WERI-Rb-1 (cell line): ENCODE measurements around the gene LYG2.
"Not testable (repeated sequence)": the region's sequence is repeated elsewhere in the genome, so short reads cannot be mapped to it uniquely, and the experiment has no call there.

Source experiments
- DNase-seq: peaks from one replicate; pipeline ENCODE4 v3.0.0-alpha.2; 2020
- H3K27ac ChIP-seq: fragments of 250-450 bp; sonication (Bioruptor Pico); 2 replicates; pipeline ENCODE4 v1.5.1; 2020; ENCODE audit warnings: mild to moderate bottlenecking, moderate library complexity
- H3K27me3 ChIP-seq: fragments of 250-450 bp; sonication (Bioruptor Pico); 2 replicates; pipeline ENCODE4 v1.5.1; 2021; ENCODE audit warnings: mild to moderate bottlenecking, low read depth, moderate library complexity; ENCODE audit not compliant: insufficient read depth, severe bottlenecking
- H3K36me3 ChIP-seq: fragments of 250-450 bp; sonication (Bioruptor Pico); 2 replicates; pipeline ENCODE4 v1.5.1; 2020; ENCODE audit warnings: mild to moderate bottlenecking, moderate library complexity
- H3K4me3 ChIP-seq: 2 replicates; pipeline ENCODE4 v1.5.1; 2011; ENCODE audit warnings: low read depth, mild to moderate bottlenecking, control low read depth, low read length
- H3K9me3 ChIP-seq: fragments of 250-450 bp; sonication (Bioruptor Pico); 2 replicates; pipeline ENCODE4 v1.5.1; 2021; ENCODE audit warnings: mild to moderate bottlenecking, moderate library complexity; ENCODE audit not compliant: severe bottlenecking
- TF ChIP-seq, protein P1 (sequence below): IDR thresholded peaks from 2 replicates; pipeline ENCODE4 v1.5.1; 2011; ENCODE audit warnings: low read depth, mild to moderate bottlenecking, control low read depth, inconsistent platforms, low read length

LYG2 gene

GRCh38 chr2:99198103-99198841, 57.2 kb downstream of the LYG2 start:
- H3K27me3 ChIP-seq, result no peaks in the 10 kb centered on the region
- TF ChIP-seq, protein P1, sequence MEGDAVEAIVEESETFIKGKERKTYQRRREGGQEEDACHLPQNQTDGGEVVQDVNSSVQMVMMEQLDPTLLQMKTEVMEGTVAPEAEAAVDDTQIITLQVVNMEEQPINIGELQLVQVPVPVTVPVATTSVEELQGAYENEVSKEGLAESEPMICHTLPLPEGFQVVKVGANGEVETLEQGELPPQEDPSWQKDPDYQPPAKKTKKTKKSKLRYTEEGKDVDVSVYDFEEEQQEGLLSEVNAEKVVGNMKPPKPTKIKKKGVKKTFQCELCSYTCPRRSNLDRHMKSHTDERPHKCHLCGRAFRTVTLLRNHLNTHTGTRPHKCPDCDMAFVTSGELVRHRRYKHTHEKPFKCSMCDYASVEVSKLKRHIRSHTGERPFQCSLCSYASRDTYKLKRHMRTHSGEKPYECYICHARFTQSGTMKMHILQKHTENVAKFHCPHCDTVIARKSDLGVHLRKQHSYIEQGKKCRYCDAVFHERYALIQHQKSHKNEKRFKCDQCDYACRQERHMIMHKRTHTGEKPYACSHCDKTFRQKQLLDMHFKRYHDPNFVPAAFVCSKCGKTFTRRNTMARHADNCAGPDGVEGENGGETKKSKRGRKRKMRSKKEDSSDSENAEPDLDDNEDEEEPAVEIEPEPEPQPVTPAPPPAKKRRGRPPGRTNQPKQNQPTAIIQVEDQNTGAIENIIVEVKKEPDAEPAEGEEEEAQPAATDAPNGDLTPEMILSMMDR, result no peak
- no peak for DNase-seq
- no peak overlapping the region for H3K4me3 ChIP-seq
- H3K36me3 ChIP-seq, result peaks cover 26% of the 10 kb centered on the region
- H3K27ac ChIP-seq, result no peak overlapping the region
- H3K9me3 ChIP-seq, result no peaks in the 10 kb centered on the region

DNA sequence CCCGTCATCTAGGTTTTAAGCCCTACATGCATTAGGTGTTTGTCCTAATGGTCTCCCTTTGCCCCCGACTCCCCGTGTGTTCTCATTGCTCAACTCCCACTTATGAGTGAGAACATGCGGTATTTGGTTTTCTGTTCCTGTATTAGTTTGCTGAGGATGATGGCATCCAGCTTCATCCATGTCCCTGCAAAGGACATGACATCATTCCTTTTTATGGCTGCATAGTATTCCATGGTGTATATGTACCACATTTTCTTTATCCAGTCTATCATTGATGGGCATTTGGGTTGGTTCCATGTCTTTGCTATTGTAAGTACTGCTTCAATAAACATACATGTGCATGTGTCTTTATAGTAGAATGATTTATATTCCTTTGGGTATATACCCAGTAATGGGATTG, 63.1 kb downstream of the LYG2 start:
- not testable (repeated sequence) for H3K27ac ChIP-seq, H3K27me3 ChIP-seq, DNase-seq, H3K9me3 ChIP-seq, H3K4me3 ChIP-seq
- H3K36me3 ChIP-seq, result peaks cover 39% of the 10 kb centered on the region
